Mucosa of descending colon (tissue), 3 donors: ENCODE data around the gene OR13C9. TPM values are rescaled to one million over a fixed set of nuclear protein-coding genes. Genes with fewer than 3 reads are reported as not detected.

Experiments
- ATAC-seq: fragments of 200-7000 bp; cut with Tn5 transposase; one replicate; pipeline ENCODE4 v1.9.1; 2020; ENCODE audit warnings: mild to moderate bottlenecking, moderate library complexity
- DNase-seq, 3 donors: peaks; one replicate each; pipeline ENCODE4 v3.0.0-alpha.2; 2020
- H3K36me3 ChIP-seq: fragments of 200-600 bp; one replicate; pipeline ENCODE4 v1.8.0; 2021; ENCODE audit warnings: low read depth, mild to moderate bottlenecking
- H3K4me1 ChIP-seq: fragments of 200-600 bp; one replicate; pipeline ENCODE4 v1.8.0; 2021; ENCODE audit warnings: low read depth, mild to moderate bottlenecking
- H3K4me3 ChIP-seq: fragments of 200-600 bp; one replicate; pipeline ENCODE4 v1.8.0; 2021; ENCODE audit warnings: mild to moderate bottlenecking
- H3K9me3 ChIP-seq: fragments of 200-600 bp; one replicate; pipeline ENCODE4 v1.8.0; 2021; ENCODE audit warnings: mild to moderate bottlenecking
- intact Hi-C, 2 donors: fragments of 100-400 bp; cut with DNase I in 1 of 2; cut with micrococcal nuclease in 1 of 2; formaldehyde crosslinking; loops; one replicate each; pipeline versions ENCODE4 v1.11.0 to v1.11.1; 2022; cut with DNase I, micrococcal nuclease
- total RNA-seq, 3 donors: library from RNA; stranded (reverse); fragmentation: NEBNext Ultra II Directional in 2 of 3; extraction: Animal tissue kit (Norgen Biotek cat#: 25700) in 2 of 3; gene quantifications; one replicate each; pipeline versions ENCODE4 v1.2.1 to v1.2.4, GENCODE V29; 2021 to 2023
- TF ChIP-seq, protein P1 (sequence below): fragments of 200-600 bp; IDR thresholded peaks from one replicate; pipeline ENCODE4 v1.8.0; 2022; ENCODE audit warnings: antibody characterized with exemption, mild to moderate bottlenecking
- donor health status: DM: no; HTN: no; CAD: no; lungs with moderate emphysema.
- donor health status: DM: no; HTN: no; CAD: no.
- donor health status: DM: no; HTN: yes; CAD: no.

OR13C9 gene
- total RNA-seq, 3 donors from 2014 or later = not detected

DNA sequence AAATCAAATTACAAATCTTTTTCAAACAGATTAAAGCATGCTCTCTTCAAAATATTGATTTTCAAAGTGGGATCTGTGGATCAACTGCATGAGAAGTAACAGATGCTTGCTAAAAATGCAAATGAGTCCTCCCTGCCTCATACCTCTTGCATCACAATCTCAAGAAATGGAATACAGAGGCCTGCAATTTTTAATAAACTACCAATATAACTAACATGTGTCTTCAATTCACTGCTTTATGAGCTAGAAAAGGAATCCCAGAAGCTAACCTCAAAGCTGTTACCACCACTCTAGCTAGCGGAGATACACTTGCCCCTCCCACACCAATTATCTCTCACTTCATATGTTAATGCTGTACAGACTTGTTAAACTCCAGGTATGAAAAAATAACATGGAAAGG is 28.4 kb downstream of the OR13C9 start:
- ATAC-seq (no peak), DNase-seq (no peak)
- TF ChIP-seq, protein P1, sequence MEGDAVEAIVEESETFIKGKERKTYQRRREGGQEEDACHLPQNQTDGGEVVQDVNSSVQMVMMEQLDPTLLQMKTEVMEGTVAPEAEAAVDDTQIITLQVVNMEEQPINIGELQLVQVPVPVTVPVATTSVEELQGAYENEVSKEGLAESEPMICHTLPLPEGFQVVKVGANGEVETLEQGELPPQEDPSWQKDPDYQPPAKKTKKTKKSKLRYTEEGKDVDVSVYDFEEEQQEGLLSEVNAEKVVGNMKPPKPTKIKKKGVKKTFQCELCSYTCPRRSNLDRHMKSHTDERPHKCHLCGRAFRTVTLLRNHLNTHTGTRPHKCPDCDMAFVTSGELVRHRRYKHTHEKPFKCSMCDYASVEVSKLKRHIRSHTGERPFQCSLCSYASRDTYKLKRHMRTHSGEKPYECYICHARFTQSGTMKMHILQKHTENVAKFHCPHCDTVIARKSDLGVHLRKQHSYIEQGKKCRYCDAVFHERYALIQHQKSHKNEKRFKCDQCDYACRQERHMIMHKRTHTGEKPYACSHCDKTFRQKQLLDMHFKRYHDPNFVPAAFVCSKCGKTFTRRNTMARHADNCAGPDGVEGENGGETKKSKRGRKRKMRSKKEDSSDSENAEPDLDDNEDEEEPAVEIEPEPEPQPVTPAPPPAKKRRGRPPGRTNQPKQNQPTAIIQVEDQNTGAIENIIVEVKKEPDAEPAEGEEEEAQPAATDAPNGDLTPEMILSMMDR = no peak
- no peaks in the 10 kb centered on the region for H3K36me3 ChIP-seq
- H3K9me3 ChIP-seq = no peaks in the 10 kb centered on the region
- intact Hi-C loops = no loop called here
- no peaks in the 10 kb centered on the region for H3K4me1 ChIP-seq
- no peak overlapping the region for H3K4me3 ChIP-seq

DNA sequence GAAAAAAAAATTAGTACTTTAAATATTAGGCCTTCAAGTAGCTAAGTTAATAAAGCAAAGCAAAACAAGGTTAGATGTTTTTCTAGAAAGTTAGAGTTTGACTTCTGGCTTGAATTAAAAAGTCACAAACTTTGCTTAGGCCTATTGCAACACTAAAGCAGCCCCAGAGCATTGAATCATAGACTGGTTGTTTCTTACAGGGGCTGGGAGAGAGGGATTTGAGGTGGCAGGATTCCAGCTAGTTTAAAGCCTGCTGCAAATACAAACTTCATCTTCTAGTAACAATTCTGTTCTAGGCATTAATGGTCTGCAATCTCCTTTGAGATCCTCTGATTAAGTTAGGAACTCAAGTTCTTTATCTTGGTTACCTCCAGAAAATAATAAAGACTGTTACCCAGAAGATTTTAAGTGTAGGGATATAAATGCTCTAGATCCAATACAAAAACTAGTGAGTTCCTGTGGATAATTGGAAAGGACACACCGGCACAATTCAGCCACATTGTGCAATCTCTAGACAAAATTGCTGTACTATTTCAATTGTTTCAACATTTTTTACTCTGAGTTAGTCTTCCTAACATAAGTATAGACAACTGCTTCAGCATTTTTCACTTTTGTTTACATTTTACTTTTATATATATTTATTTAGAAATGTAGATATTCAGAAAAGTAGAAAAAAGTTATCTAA is 31.4 kb downstream of the OR13C9 start:
- DNase-seq = no peak
- H3K9me3 ChIP-seq = no peaks in the 10 kb centered on the region
- ATAC-seq = no peak
- TF ChIP-seq, protein P1 = no peak
- no peak overlapping the region for H3K4me3 ChIP-seq
- H3K4me1 ChIP-seq = no peaks in the 10 kb centered on the region
- intact Hi-C loops = no loop called here
- no peaks in the 10 kb centered on the region for H3K36me3 ChIP-seq

DNA sequence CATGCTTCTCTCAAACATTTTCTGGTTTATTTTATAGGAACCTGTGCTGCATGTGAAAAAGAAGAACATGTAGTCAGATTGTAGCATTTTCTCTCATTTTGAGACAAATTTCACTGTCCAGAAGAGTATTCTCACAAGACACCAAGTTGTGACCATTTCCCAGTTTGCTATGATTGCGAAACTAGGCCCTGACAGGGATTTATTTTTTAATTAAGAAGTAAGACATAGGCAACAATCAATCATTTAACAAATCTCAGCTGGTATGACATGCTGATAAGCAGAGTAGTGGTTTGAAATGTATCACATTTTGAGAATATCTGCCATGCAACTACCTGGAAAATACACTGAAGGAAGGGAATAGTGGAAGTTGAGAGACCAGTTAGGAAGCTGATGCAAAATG is 37.4 kb downstream of the OR13C9 start:
- ATAC-seq (no peak), DNase-seq (no peak)
- intact Hi-C loops = no loop called here
- TF ChIP-seq, protein P1 = no peak
- no peaks in the 10 kb centered on the region for H3K36me3 ChIP-seq
- no peak overlapping the region for H3K4me3 ChIP-seq
- no peaks in the 10 kb centered on the region for H3K9me3 ChIP-seq
- H3K4me1 ChIP-seq = no peaks in the 10 kb centered on the region

DNA sequence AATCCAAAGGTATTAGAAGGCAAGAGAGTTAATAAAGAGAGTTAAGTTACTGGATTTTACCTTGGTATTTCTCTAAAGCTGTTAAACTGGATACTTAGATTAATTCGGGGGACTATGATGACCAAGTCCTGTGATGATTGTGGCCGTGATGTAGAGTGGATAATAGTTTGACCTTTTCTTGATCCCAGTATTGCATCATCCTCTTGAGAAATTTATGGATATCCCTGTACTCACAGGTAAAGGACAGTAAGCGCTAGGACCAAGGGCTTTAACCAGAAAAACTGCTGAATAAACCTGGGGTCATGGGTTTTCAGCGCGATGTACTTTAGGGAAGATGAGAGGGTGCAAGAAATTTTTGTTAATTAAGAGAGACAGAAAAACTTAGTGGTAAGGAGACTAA is 40.7 kb downstream of the OR13C9 start:
- Histone ChIP-seq H3K4me3 (no peak overlapping the region), H3K9me3 (peaks cover 4% of the 10 kb centered on the region), H3K36me3 (no peaks in the 10 kb centered on the region), H3K4me1 (no peaks in the 10 kb centered on the region)
- TF ChIP-seq, protein P1 = no peak
- ATAC-seq (no peak), DNase-seq (no peak)
- intact Hi-C loops = no loop called here

DNA sequence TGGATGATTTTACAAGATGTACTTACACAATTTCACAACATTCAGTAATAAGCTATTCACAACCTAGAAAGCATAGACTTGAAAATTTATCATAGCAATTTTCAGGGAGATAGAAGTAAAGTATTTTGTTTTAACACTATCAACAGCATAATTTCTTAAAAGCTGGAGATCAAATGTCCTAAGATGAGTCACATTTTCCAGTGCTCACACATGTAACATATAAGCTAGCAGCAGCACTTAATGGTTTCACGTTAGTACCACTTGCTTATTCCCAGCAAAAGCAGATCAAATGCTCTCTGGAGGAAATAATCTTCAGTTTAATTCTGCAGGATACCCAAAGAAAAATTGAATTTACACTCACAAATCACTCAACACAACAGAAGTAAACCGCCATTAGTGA is 42.5 kb downstream of the OR13C9 start:
- ATAC-seq (no peak), DNase-seq (no peak)
- H3K4me1 ChIP-seq = no peaks in the 10 kb centered on the region
- H3K4me3 ChIP-seq = no peak overlapping the region
- no peaks in the 10 kb centered on the region for H3K36me3 ChIP-seq
- TF ChIP-seq, protein P1 = no peak
- intact Hi-C loops = no loop called here
- H3K9me3 ChIP-seq = peaks cover 12% of the 10 kb centered on the region

DNA sequence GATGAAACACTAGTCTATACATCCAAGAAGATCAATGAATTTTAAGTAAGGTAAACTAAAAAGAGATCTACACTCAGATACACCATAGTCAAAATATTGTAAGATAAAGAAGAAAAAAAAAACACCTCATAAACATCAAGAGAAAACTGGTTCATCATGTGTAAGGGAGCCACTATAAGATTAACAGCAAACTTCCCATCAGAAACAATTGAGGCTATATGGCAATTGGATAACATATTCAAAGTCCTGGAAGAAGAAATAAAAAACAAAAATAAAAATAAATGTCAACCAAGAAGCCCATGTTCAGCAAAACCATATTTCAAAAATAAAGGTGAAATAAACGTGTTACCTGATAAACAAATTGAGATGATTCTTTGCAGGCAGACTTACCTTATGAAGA is 45.4 kb downstream of the OR13C9 start:
- no peak for DNase-seq
- ATAC-seq = no peak
- H3K9me3 ChIP-seq = peaks cover 12% of the 10 kb centered on the region
- H3K4me3 ChIP-seq = no peak overlapping the region
- H3K4me1 ChIP-seq = no peaks in the 10 kb centered on the region
- H3K36me3 ChIP-seq = no peaks in the 10 kb centered on the region
- TF ChIP-seq, protein P1 = no peak
- intact Hi-C loops = no loop called here
